GM21528 (cell line): ENCODE data around the gene FSD2.
"Not testable (repeated sequence)": the region's sequence is repeated elsewhere in the genome, so short reads cannot be mapped to it uniquely, and the experiment has no call there.

ENCODE experiments used
- ATAC-seq: cut with Tn5 transposase; IDR thresholded peaks from one replicate; pipeline ENCODE4 v1.9.1; 2021; ENCODE audit warnings: mild to moderate bottlenecking, moderate library complexity; ENCODE audit not compliant: unreplicated experiment, low FRiP score

Gene FSD2

DNA sequence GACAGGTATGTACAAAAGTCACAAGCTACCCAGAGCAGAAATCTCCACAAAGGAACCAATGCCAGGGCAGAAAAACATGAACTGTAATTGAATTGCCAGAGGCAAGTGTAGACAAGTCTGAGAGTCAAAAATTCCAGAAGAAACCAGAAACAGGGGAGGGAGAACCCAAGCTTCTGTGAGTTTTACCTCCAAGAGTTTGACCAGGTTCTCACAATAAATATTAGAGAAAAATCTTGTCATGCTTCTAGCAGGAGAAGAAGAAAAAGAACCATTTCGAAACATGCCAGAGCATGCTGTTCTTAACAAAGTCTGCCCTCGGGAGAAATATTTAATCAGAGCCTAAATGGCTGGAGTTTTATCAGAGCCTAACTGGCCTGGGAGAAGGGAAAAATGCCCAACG is 63.7 kb downstream of the FSD2 start:
- ATAC-seq: no peak

GRCh38 chr15:82739086-82739485 is 66.8 kb downstream of the FSD2 start:
- no peak for ATAC-seq

DNA sequence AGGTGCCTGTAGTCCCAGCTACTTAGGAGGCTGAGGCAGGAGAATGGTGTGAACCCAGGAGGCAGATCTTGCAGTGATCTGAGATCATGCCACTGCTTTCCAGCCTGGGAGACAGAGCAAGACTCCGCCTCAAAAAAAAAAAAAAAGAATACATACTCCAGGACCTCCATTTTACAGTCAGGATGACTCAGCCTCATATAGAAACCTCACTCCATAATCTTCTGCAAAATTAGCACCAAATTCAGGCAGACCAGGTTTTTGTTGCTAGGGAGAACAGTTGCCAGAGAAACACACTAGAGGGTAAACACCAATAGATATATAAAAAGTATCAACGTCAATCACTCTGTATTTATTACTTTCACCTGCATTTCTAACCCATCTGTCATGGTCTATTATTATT is 67.9 kb downstream of the FSD2 start:
- ATAC-seq: no peak

- ATAC-seq: no peak
Measured at GRCh38 chr15:82731527-82731926, 74.3 kb downstream of the FSD2 start.

GRCh38 chr15:82730022-82730530 is 75.8 kb downstream of the FSD2 start:
- no peak for ATAC-seq

DNA sequence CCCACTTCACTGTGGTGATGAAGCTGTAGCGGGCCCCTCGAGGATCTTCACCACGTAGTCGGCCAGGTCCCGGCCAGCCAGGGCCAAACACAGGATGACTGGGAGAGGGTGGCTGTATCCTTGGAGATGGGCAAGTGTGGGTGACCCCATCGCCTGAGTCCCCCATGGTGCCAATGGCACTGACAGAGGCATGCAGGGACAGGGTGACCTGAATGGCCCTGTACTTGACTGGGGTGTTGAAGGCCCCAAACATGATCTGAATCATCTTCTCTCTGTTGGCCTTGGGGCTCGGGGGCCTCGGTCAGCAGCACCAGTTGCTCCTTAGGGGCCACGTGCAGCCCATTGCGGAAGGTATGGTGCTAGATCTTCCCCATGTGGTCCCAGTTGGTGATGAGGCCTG is 79.1 kb downstream of the FSD2 start:
- ATAC-seq: no peak

DNA sequence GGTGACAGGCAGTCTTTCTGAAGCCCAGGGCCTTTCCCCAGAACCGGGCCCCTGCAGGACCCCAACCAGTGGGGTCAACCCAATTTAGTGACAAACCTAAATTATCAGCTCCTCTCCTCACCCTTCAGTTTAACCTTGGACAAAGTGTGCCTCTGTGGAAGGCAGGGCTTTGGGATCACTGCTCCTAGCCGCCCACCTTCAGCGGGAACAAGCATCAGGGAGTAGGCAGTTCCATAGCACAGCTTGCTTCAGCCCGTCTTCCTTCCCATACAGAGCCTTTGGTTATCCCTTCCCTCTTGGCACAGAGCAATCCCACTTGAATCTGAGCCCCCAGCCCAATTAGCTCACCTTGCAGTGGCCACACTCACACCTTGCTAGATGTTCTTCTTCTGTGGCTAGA is 90.9 kb downstream of the FSD2 start:
- no peak for ATAC-seq

- no peak for ATAC-seq
Measured at GRCh38 chr15:82714016-82714415, 91.9 kb downstream of the FSD2 start.

DNA sequence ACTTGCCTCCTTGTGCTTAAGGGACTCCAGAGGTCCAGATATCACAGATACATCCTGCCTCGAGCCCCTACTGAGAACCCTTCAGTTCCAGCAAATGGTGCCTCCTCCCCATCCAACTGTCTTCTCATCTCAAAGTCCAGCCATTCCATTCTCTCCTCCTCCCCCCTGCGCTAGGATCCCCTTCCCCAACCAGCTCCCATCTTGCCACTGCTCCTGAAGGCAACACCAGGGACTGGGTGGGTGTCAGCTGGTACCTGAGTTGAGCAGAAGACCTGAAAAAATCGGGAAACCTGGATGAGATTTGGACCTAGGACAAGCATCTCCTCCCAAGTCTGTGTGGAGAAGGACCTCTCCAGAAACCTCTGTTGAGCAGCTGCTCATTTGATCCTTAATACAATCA is 93.8 kb downstream of the FSD2 start:
- no peak for ATAC-seq

DNA sequence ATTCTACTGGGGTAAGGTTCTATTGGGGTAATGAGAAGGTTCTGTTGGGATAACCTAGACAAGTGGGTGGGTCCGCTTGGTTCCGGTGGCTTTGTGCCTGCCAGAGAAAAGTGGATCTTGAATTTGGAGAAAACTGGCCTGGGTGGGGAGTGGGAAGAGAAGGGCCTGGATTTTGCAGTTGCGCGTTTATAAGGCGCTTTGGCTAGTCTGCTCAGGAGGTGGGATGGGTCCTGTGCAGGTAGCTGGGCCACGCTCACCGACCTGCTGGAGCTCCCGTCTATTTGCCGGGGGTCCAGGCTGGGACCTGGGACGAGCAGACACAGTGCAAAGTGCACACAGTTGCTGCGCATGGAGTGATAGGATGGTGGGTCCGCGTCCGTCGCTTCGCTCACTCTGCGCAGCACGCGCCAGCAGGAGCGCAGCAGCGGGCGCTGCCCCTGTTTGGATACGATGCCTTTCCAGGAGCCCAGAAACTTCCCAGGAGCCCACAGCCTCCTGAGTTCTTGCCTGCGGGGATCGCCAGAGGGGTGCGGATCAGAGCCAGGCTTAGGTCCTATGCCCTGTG is 94.9 kb downstream of the FSD2 start:
- no peak for ATAC-seq

- no peak for ATAC-seq
Measured at GRCh38 chr15:82710208-82710555, 95.7 kb downstream of the FSD2 start.

GRCh38 chr15:82709421-82710207 is 96.3 kb downstream of the FSD2 start, which contains the start of gene AP3B2:
Gene AP3B2, minus strand, starts transcription at chr15:82709875. Its CDS starts 169 bp downstream, at chr15:82709706.
- ATAC-seq: peak; percentile 94

GRCh38 chr15:82709081-82709420 is 96.8 kb downstream of the FSD2 start:
- no peak for ATAC-seq

DNA sequence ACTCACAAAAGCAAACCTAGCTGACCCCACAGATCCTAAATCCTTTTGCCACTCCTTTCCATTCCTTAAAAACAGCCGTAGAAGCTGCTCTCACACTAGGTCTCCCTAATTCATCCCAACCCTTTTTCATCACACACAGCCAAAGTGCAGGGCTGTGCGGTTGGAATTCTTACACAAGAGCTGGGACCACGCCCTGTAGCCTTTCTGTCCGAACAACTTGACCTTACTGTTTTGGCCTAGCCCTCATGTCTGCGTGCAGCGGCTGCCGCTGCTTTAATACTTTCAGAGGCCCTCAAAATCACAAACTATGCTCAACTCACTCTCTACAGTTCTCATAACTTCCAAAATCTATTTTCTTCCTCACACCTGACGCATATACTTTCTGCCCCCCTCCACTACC is 100.0 kb downstream of the FSD2 start:
- ATAC-seq: not testable (repeated sequence)
